Measurements from ENCODE around the gene ADD1. TPM values are rescaled to one million over a fixed set of nuclear protein-coding genes. Genes with fewer than 3 reads are reported as not detected.

Gene ADD1
- total RNA-seq, 1 donor from 2014 or later = 235 TPM

- no peak overlapping the region for H3K27ac Mint-ChIP-seq
- no peak for DNase-seq (ENCODE audit: extremely low spot score, unreplicated experiment)
- no peak overlapping the region for H3K4me3 Mint-ChIP-seq
- H3K4me1 Mint-ChIP-seq (ENCODE audit: unreplicated experiment) = peaks cover 21% of the 10 kb centered on the region
- H3K36me3 Mint-ChIP-seq = peaks cover 29% of the 10 kb centered on the region
- TF ChIP-seq CTCF (conservative IDR thresholded peaks at IDR 0.05) = no peak
- H3K27me3 Mint-ChIP-seq = no peaks in the 10 kb centered on the region
- no peaks in the 10 kb centered on the region for H3K9me3 Mint-ChIP-seq
Observed at GRCh38 chr4:2874861-2875260, 31.2 kb downstream of the ADD1 start.

GRCh38 chr4:2875556-2875955 is 31.9 kb downstream of the ADD1 start:
- Mint-ChIP-seq H3K9me3 (no peaks in the 10 kb centered on the region), H3K4me3 (no peak overlapping the region), H3K27ac (no peak overlapping the region), H3K36me3 (peaks cover 33% of the 10 kb centered on the region), H3K4me1 (ENCODE audit: unreplicated experiment) (peaks cover 14% of the 10 kb centered on the region), H3K27me3 (no peaks in the 10 kb centered on the region)
- DNase-seq (ENCODE audit: extremely low spot score, unreplicated experiment) = no peak
- TF ChIP-seq CTCF (conservative IDR thresholded peaks at IDR 0.05) = no peak

- no peak overlapping the region for H3K27ac Mint-ChIP-seq
- peaks cover 5% of the 10 kb centered on the region for H3K4me1 Mint-ChIP-seq (ENCODE audit: unreplicated experiment)
Observed at GRCh38 chr4:2878346-2878745, 34.7 kb downstream of the ADD1 start.

GRCh38 chr4:2879026-2879425 is 35.4 kb downstream of the ADD1 start:
- H3K36me3 Mint-ChIP-seq = peaks cover 36% of the 10 kb centered on the region
- peaks cover 5% of the 10 kb centered on the region for H3K4me1 Mint-ChIP-seq (ENCODE audit: unreplicated experiment)

More at GRCh38 chr4:2878346-2878745, 34.7 kb downstream of the ADD1 start:
- no peaks in the 10 kb centered on the region for H3K9me3 Mint-ChIP-seq
- no peak overlapping the region for H3K4me3 Mint-ChIP-seq
- no peaks in the 10 kb centered on the region for H3K27me3 Mint-ChIP-seq
- peaks cover 36% of the 10 kb centered on the region for H3K36me3 Mint-ChIP-seq
- DNase-seq (ENCODE audit: extremely low spot score, unreplicated experiment) = no peak
- no peak for TF ChIP-seq CTCF (conservative IDR thresholded peaks at IDR 0.05)

GRCh38 chr4:2881431-2881830 is 37.8 kb downstream of the ADD1 start:
- no peaks in the 10 kb centered on the region for H3K9me3 Mint-ChIP-seq
- DNase-seq (ENCODE audit: extremely low spot score, unreplicated experiment) = no peak
- H3K27me3 Mint-ChIP-seq = no peaks in the 10 kb centered on the region
- TF ChIP-seq CTCF (conservative IDR thresholded peaks at IDR 0.05) = no peak
- H3K27ac Mint-ChIP-seq = no peak overlapping the region
- peaks cover 49% of the 10 kb centered on the region for H3K36me3 Mint-ChIP-seq
- H3K4me1 Mint-ChIP-seq (ENCODE audit: unreplicated experiment) = peaks cover 12% of the 10 kb centered on the region
- H3K4me3 Mint-ChIP-seq = no peak overlapping the region

More at GRCh38 chr4:2879026-2879425, 35.4 kb downstream of the ADD1 start:
- Mint-ChIP-seq H3K27ac (no peak overlapping the region), H3K9me3 (no peaks in the 10 kb centered on the region), H3K4me3 (no peak overlapping the region), H3K27me3 (no peaks in the 10 kb centered on the region)
- no peak for DNase-seq (ENCODE audit: extremely low spot score, unreplicated experiment)
- TF ChIP-seq CTCF (conservative IDR thresholded peaks at IDR 0.05) = no peak

GRCh38 chr4:2882341-2882740 is 38.7 kb downstream of the ADD1 start:
- Mint-ChIP-seq H3K4me1 (ENCODE audit: unreplicated experiment) (peaks cover 15% of the 10 kb centered on the region), H3K27ac (no peak overlapping the region), H3K9me3 (no peaks in the 10 kb centered on the region), H3K4me3 (no peak overlapping the region), H3K27me3 (no peaks in the 10 kb centered on the region), H3K36me3 (peaks cover 49% of the 10 kb centered on the region)
- no peak for DNase-seq (ENCODE audit: extremely low spot score, unreplicated experiment)
- TF ChIP-seq CTCF (conservative IDR thresholded peaks at IDR 0.05) = no peak

Data from type B pancreatic cell (in vitro differentiated cells).